NCI-H82 treated with DMSO at 0.1 percent for 48 hours (cell line): ENCODE data around the gene ZNF280D.
"Not testable (repeated sequence)": the region's sequence is repeated elsewhere in the genome, so short reads cannot be mapped to it uniquely, and the experiment has no call there.

Experiments used
- DNase-seq: peaks from one replicate; lab custom pipeline; 2025; ENCODE audit not compliant: unreplicated experiment; lab: John Stamatoyannopoulos, UW

ZNF280D gene

GRCh38 chr15:56719021-56719612 lies 14.2 kb downstream of the ZNF280D start:
- DNase-seq = no peak

- DNase-seq = no peak
These were observed 14.7 kb downstream of the ZNF280D start for GRCh38 chr15:56718560-56718959.

GRCh38 chr15:56716334-56716733 lies 17.0 kb downstream of the ZNF280D start:
- no peak for DNase-seq

DNA sequence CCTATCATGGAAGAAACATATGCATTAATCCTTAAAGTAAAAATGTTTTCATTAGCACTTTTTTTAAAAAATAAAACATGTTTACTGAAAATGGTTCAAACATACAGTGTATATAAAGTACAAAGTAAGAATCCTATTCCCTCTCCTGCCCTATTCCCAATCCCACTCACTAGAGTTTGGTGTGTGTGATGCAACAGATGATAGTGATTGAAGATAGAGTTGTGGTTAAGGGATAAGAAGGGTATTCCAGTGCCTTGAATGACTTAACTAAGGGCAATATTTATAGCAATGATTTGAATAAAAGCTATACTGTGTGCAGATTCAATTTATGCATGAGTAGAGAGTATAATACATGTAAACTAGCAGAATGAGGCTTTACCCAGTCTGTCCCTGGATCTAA lies 18.1 kb downstream of the ZNF280D start:
- DNase-seq = no peak

GRCh38 chr15:56709502-56709901 lies 23.8 kb downstream of the ZNF280D start:
- DNase-seq = not testable (repeated sequence)

DNA sequence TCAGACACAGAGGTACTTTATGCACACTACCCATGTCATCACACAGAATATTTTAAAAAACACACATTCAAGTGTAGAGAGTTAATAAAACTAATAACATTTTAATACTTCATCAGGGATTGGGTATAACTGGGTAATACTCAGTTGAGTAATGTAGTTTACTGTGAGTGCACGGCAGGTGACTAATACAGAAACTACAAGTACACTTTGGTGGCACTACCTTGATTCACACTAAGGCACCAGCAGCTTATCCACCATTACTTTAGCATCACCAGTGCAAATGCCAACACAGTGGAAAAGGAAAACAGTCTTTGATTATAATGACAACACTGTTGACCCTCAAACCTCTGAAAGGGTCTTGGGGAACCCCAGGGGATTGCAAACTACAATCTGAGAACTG lies 33.6 kb downstream of the ZNF280D start:
- DNase-seq = no peak

- no peak for DNase-seq
These were observed 35.0 kb downstream of the ZNF280D start for GRCh38 chr15:56698270-56698669.

DNA sequence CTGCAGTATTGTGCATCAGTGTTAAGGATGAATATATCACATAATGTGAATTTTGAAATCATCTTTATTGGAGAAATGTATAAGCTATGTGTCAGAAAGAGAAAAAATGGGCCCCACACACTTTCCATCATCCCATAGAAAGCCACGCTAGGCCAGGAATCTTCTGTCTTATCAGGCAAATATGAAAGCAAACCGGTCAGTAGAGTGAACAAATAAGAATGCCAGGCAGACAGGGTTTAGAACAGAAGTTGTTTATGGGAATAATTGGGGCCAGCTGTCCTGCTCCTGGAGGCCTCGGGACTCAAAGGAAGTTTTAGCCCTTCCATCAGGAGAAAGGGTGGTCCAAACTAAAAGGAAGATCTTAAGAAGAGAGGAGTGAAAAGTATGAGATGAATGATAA lies 39.5 kb downstream of the ZNF280D start:
- no peak for DNase-seq

- DNase-seq = no peak
These were observed 42.6 kb downstream of the ZNF280D start for GRCh38 chr15:56690733-56691132.

DNA sequence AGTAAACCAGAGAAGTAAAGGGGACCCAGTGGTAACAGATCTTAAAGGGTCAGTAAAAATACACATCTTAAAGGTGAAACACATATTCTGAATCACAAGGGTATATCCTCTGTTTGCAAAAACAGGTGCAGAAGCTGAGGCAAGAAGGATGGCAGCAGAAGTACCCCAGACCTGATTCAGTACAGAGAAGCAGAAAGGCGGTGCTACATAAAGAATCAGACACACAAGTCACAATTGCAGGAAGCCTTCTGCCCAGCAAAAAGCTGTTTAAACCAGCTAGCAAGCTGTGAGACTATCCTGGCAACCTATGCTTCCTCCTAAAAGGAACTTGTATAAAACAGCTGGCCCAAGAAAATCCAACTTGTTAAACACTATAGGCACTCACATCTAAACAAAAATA lies 49.4 kb downstream of the ZNF280D start:
- DNase-seq = no peak

DNA sequence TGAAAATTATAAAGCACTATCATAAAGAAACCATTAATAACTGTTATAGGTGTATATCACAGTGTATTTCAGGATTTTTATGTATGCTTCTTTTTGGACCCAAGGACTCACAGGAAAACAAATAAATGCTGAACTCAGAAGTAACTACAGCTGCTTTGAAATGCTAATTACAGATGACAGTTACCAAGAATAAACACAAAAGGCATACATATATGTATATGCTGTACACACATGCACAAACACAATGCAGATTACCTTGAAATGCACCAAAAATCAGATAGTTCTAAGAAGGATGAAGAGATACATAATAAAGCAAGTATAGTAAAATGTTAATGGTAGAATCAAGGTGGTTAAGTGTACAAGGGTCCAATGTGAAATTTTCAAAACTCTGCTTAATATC lies 52.2 kb downstream of the ZNF280D start:
- DNase-seq = no peak

DNA sequence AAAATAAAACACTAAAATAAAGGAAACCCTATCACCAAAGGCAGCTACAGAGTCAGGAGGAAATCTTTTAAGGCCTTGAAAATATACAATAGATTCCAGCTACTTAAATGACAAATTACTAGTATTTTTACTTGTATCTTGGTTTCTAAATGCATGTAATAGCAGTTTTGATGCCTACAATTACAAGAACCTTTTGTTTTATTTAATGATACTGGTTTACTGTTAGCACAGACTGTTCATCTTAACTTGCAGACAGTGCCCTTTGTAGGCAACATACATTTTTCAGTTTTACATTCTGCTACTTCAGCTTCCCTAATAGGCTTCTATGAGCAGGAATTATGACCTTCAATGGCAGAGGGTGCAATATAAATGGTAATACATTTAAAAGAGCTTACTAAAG lies 54.1 kb downstream of the ZNF280D start:
- DNase-seq = no peak

DNA sequence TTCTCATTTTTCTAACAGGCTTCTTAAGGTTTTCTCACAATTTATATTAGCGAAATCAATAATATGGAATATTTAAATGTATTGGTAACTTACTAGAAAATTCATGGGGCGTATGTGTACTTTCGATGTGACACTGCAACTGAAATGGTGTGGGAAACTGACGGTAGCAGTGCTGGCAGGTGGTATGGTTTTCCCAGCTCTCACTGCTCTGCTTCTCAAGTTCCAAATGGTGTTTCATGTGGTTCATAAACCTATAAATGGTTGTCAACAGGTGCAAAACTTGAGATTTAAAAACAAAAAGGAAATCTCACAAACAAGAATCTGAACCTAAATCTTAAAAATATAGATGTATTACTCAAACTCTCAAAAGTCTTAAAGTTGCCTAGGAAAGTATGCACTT lies 54.7 kb downstream of the ZNF280D start:
- DNase-seq = no peak

DNA sequence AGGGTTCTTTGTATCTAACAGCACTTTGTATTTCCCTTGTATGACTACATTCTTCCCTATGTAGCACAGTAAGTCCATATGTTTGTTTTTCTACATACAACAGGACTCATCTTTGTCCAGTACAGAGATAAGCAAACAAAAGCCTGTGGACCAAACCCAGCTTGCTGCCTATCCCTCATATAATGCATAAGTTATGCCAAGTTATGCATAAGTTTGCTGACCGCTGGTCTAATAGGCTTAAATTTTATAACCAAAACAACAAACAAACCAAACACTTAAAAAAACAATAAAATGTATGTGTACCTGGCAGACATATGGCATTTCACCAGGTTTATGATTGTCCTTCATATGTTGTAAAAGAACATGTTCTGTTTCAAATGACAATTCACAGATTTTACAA lies 56.0 kb downstream of the ZNF280D start:
- no peak for DNase-seq

DNA sequence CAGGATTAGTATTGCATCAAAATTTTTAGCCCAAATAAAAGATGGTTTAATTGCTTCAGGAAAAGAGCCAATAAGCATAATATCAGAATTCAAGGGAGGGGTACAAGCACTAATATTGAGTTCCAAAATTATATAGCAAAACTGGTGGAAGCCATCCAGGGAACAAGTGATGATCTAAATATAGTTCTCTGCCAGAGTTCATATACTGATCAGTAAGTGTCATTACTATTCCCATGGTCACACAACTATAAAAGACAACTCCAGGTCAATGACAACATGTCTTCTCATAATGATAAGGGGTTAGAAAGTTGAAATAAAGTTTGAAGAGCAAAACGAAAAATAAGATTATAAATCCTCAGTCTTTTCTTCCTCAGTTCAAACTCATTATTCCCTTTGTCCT lies 57.4 kb downstream of the ZNF280D start:
- DNase-seq = no peak

- DNase-seq = no peak
These were observed 58.5 kb downstream of the ZNF280D start for GRCh38 chr15:56674857-56675256.

GRCh38 chr15:56672721-56673120 lies 60.6 kb downstream of the ZNF280D start:
- no peak for DNase-seq

DNA sequence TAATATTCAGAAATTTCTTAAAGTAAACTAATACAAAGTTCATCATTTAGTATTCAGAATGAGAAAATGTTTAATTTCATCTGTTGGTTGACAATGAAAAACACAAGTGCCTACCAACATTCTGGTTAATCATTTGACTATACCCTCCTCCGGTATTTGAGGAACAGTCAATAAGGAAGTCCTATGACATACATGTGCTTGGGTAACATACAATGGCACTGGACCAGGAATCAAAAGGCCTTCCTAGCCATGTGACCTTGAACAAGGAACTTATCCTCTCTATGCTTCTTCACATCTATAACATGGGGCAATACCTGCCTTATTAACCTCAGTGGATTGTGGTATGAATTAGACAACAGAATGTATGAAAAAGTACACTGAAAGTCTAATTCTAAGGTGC lies 65.8 kb downstream of the ZNF280D start:
- no peak for DNase-seq

DNA sequence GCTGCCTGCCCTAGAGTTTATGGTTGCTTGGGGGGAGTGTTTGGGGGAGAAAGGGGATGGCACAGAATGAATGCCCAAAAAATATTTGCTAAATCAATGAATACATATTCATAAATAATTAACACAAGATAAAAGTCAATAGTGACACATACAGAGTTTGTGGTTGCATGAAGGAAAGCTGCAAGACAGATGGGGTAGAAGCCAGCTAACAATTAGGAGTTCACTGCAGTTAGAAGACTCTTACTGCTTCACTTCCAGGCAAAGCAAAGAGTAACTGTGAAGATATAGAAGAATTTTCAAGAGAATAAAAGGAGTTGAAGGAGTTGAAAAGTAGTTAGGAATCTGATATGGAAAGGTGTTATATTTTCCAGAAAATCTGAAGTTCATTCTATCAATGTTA lies 72.4 kb downstream of the ZNF280D start:
- DNase-seq = no peak

- no peak for DNase-seq
These were observed 74.1 kb downstream of the ZNF280D start for GRCh38 chr15:56659197-56659596.

- no peak for DNase-seq
These were observed 78.7 kb downstream of the ZNF280D start for GRCh38 chr15:56654624-56655023.

GRCh38 chr15:56654216-56654615 lies 79.1 kb downstream of the ZNF280D start:
- DNase-seq = no peak

GRCh38 chr15:56653787-56654186 lies 79.5 kb downstream of the ZNF280D start:
- no peak for DNase-seq

GRCh38 chr15:56653107-56653506 lies 80.2 kb downstream of the ZNF280D start:
- DNase-seq = no peak
